H1 (cell line): Measurements from ENCODE around the gene ANKRD53. TPM values are rescaled to one million over a fixed set of nuclear protein-coding genes. Genes with fewer than 3 reads are reported as not detected.

Experiments used
- CTCF ChIA-PET: fragments of 300-600 bp; sonication (Branson Sonifier 250); formaldehyde crosslinking; loops from one replicate; lab custom pipeline; 2021; ENCODE audit not compliant: partially characterized antibody; lab: Charles Lee
- POLR2A ChIA-PET: fragments of 300-600 bp; sonication (Branson Sonifier 250); formaldehyde crosslinking; loops from one replicate; lab custom pipeline; 2021; ENCODE audit warnings: inconsistent platforms; ENCODE audit not compliant: partially characterized antibody; lab: Charles Lee
- DNase-seq, 2 experiments: peaks; one replicate each; pipeline versions ENCODE4 v3.0.0 to v3.0.0-alpha.2; 2010 to 2022; ENCODE audit warnings: low spot score in 2 of 2, low read depth in 1 of 2, mixed read lengths in 1 of 2
- FAIRE-seq: peaks from 2 replicates; lab custom pipeline; 2011; peaks lifted over from hg19 to GRCh38; lab: Jason Lieb, UNC
- H2AFZ ChIP-seq: 2 replicates; pipeline ENCODE4 v1.8.1; 2012; ENCODE audit warnings: low read length, inconsistent platforms
- H2AK5ac ChIP-seq: 2 replicates; pipeline ENCODE4 v1.6.1; 2013; ENCODE audit warnings: low read depth, low read length
- H2BK120ac ChIP-seq: replicated peaks from 2 replicates; pipeline ENCODE3; 2013; ENCODE audit warnings: low read depth, low read length, inconsistent platforms
- H2BK12ac ChIP-seq: 2 replicates; pipeline ENCODE4 v1.6.1; 2013; ENCODE audit warnings: low read depth, low read length
- H2BK15ac ChIP-seq: 2 replicates; pipeline ENCODE4 v1.6.1; 2013; ENCODE audit warnings: low read length
- H2BK20ac ChIP-seq: 2 replicates; pipeline ENCODE4 v1.6.1; 2013; ENCODE audit warnings: low read length
- H2BK5ac ChIP-seq: 2 replicates; pipeline ENCODE4 v1.6.1; 2013; ENCODE audit warnings: low read depth, low read length
- H3K14ac ChIP-seq: 2 replicates; pipeline ENCODE4 v1.6.1; 2013; ENCODE audit warnings: inconsistent platforms; ENCODE audit not compliant: insufficient read length
- H3K18ac ChIP-seq: 2 replicates; pipeline ENCODE4 v1.6.1; 2013; ENCODE audit warnings: low read length; ENCODE audit errors: extremely low read depth
- H3K23ac ChIP-seq: 2 replicates; pipeline ENCODE4 v1.6.1; 2013; ENCODE audit warnings: inconsistent platforms; ENCODE audit not compliant: insufficient read length
- H3K23me2 ChIP-seq: 2 replicates; pipeline ENCODE4 v1.6.1; 2013; ENCODE audit warnings: low read depth, low read length
- H3K27ac ChIP-seq: 2 replicates; pipeline ENCODE4 v1.6.1; 2011; ENCODE audit warnings: low read depth, low read length, inconsistent platforms
- H3K27me3 ChIP-seq, 4 experiments: replicated peaks in 1 of 4; 1 replicate in 1 of 4; 2 replicates in 3 of 4; pipeline versions ENCODE4 v1.6.1 to v1.8.1; 2011 to 2013; ENCODE audit warnings: low read length in 3 of 4, mild to moderate bottlenecking in 3 of 4, inconsistent platforms in 2 of 4, mixed read lengths in 2 of 4, moderate library complexity in 1 of 4; ENCODE audit not compliant: control insufficient read depth in 3 of 4, insufficient read depth in 3 of 4; ENCODE audit errors: extremely low read depth in 1 of 4
- H3K36me3 ChIP-seq, 4 experiments: 2 replicates each; pipeline versions ENCODE4 v1.6.1 to v1.8.1; 2011 to 2013; ENCODE audit warnings: mild to moderate bottlenecking in 4 of 4, low read length in 3 of 4, moderate library complexity in 2 of 4, control low read depth in 1 of 4, inconsistent platforms in 1 of 4; ENCODE audit not compliant: insufficient read depth in 4 of 4, control insufficient read depth in 2 of 4
- H3K4ac ChIP-seq: replicated peaks from 2 replicates; pipeline ENCODE3; 2013; ENCODE audit warnings: low read length, low read depth, mixed read lengths, inconsistent platforms; ENCODE audit not compliant: insufficient read length
- H3K4me1 ChIP-seq, 4 experiments: replicated peaks in 1 of 4; 1 replicate in 1 of 4; 2 replicates in 3 of 4; pipeline versions ENCODE4 v1.6.1 to v1.8.1; 2011 to 2013; ENCODE audit warnings: low read length in 3 of 4, inconsistent platforms in 2 of 4, mixed read lengths in 1 of 4; ENCODE audit not compliant: insufficient read depth in 4 of 4, control insufficient read depth in 3 of 4
- H3K4me2 ChIP-seq, 2 experiments: 2 replicates each; pipeline versions ENCODE4 v1.6.1 to v1.8.1; 2011 to 2013; ENCODE audit warnings: low read depth in 2 of 2, low read length in 2 of 2, control low read depth in 1 of 2, inconsistent platforms in 1 of 2, mild to moderate bottlenecking in 1 of 2; ENCODE audit not compliant: insufficient read depth in 1 of 2
- H3K4me3 ChIP-seq, 4 experiments: fragments of 200-600, 300-600 bp in 1 of 4; sonication (generic), shearing (Covaris generic), sonication (Bioruptor Twin) in 1 of 4; 2 replicates each; pipeline versions ENCODE4 v1.5.1 to v1.8.1; 2011 to 2016; ENCODE audit warnings: low read length in 4 of 4, low read depth in 3 of 4, control low read depth in 2 of 4, inconsistent platforms in 2 of 4, mild to moderate bottlenecking in 2 of 4, mixed read lengths in 1 of 4, moderate library complexity in 1 of 4; ENCODE audit not compliant: insufficient read depth in 2 of 4; ENCODE audit errors: extremely low read depth in 1 of 4
- H3K56ac ChIP-seq: replicated peaks from 2 replicates; pipeline ENCODE3; 2013; ENCODE audit warnings: low read depth, mild to moderate bottlenecking, mixed read lengths, low read length, inconsistent platforms; ENCODE audit not compliant: insufficient read length
- H3K79me1 ChIP-seq: 2 replicates; pipeline ENCODE4 v1.6.1; 2013; ENCODE audit warnings: low read depth, low read length, control low read depth
- H3K79me2 ChIP-seq, 2 experiments: 2 replicates each; pipeline versions ENCODE4 v1.6.1 to v1.8.1; 2012 to 2013; ENCODE audit warnings: low read length in 2 of 2, mild to moderate bottlenecking in 2 of 2, inconsistent platforms in 1 of 2; ENCODE audit not compliant: insufficient read depth in 2 of 2, control insufficient read depth in 1 of 2
- H3K9ac ChIP-seq, 4 experiments: replicated peaks in 1 of 4; 1 replicate in 1 of 4; 2 replicates in 3 of 4; pipeline versions ENCODE4 v1.6.1 to v1.8.1; 2011 to 2013; ENCODE audit warnings: low read depth in 3 of 4, low read length in 3 of 4, control low read depth in 2 of 4, mild to moderate bottlenecking in 2 of 4, moderate library complexity in 2 of 4, inconsistent platforms in 1 of 4; ENCODE audit errors: extremely low read depth in 1 of 4
- H3K9me3 ChIP-seq, 2 experiments: 2 replicates each; pipeline versions ENCODE4 v1.6.1 to v1.8.1; 2012 to 2013; ENCODE audit warnings: mild to moderate bottlenecking in 2 of 2, moderate library complexity in 2 of 2, control low read depth in 1 of 2, inconsistent platforms in 1 of 2, low read depth in 1 of 2, low read length in 1 of 2, mixed read lengths in 1 of 2; ENCODE audit not compliant: insufficient read depth in 2 of 2
- H4K20me1 ChIP-seq, 2 experiments: replicated peaks in 1 of 2; 2 replicates each; pipeline versions ENCODE3 to v1.8.1; 2011 to 2013; ENCODE audit warnings: inconsistent platforms in 2 of 2, low read length in 2 of 2, mild to moderate bottlenecking in 1 of 2; ENCODE audit not compliant: insufficient read depth in 2 of 2, control insufficient read depth in 1 of 2
- H4K5ac ChIP-seq: 2 replicates; pipeline ENCODE4 v1.6.1; 2013; ENCODE audit warnings: low read length, low read depth, mixed read lengths, inconsistent platforms; ENCODE audit not compliant: insufficient read length
- H4K8ac ChIP-seq: 2 replicates; pipeline ENCODE4 v1.8.0; 2013; ENCODE audit warnings: mild to moderate bottlenecking, moderate library complexity, low read length, inconsistent platforms; ENCODE audit not compliant: insufficient read depth; ENCODE audit errors: extremely low read depth
- H4K91ac ChIP-seq: replicated peaks from 2 replicates; pipeline ENCODE3; 2013; ENCODE audit warnings: low read length, mixed read lengths, inconsistent platforms; ENCODE audit not compliant: insufficient read length
- KDM1A ChIP-seq: fragments of 200-600, 300-600 bp; sonication (generic); IDR thresholded peaks from 2 replicates; pipeline ENCODE4 v1.7.1; 2016; ENCODE audit warnings: mild to moderate bottlenecking, low read length, borderline replicate concordance
- KDM4A ChIP-seq: IDR thresholded peaks from one replicate; pipeline ENCODE4 v1.7.1; 2012; ENCODE audit warnings: low read depth, mild to moderate bottlenecking, moderate library complexity, low read length, inconsistent platforms; ENCODE audit not compliant: severe bottlenecking
- MAX ChIP-seq: IDR thresholded peaks from 2 replicates; pipeline ENCODE4 v1.6.1; 2012; ENCODE audit warnings: inconsistent platforms
- NRF1 ChIP-seq: IDR thresholded peaks from 2 replicates; pipeline ENCODE4 v1.6.1; 2011; ENCODE audit warnings: mild to moderate bottlenecking, low read depth, low read length, improper control_type of control experiment
- SP1 ChIP-seq: IDR thresholded peaks from 2 replicates; pipeline ENCODE4 v1.6.1; 2011; ENCODE audit warnings: low read depth, low read length
- TBP ChIP-seq: IDR thresholded peaks from 2 replicates; pipeline ENCODE4 v1.6.1; 2011; ENCODE audit warnings: low read depth, low read length, improper control_type of control experiment
- WGBS, 2 experiments: shearing (Covaris generic) in 1 of 2; methylation state at CpG; one replicate each; pipeline versions ENCODE4 v1.1.6 to v1.1.7; 2013 to 2015; ENCODE audit warnings: low lambda C conversion rate in 2 of 2, mixed read lengths in 2 of 2, inconsistent platforms in 1 of 2, low coverage in 1 of 2, missing lambda C conversion rate in 1 of 2; ENCODE audit not compliant: insufficient replicate concordance in 2 of 2, insufficient coverage in 1 of 2, insufficient read length in 1 of 2; ENCODE audit errors: extremely low coverage in 1 of 2, missing lambda C conversion rate in 1 of 2; 5-methylcytosine and 5-hydroxymethylcytosine counted together
- long read RNA-seq, 2 experiments: library from RNA in 1 of 2; library from capped mRNA in 1 of 2; stranded (forward); transcript quantifications; one replicate each; pipeline ENCODE4 v2.0.0, GENCODE V29; 2021; ENCODE audit warnings: inconsistent platforms in 1 of 2
- polyA minus RNA-seq, 3 experiments: library from RNA; depleted of rRNA, polyadenylated mRNA; stranded (reverse); fragments of >200 nt; gene quantifications; 1 replicate in 2 of 3; 2 replicates in 1 of 3; pipeline ENCODE4 v1.2.3, GENCODE V29; 2011
- polyA plus RNA-seq, 7 experiments: library from polyadenylated mRNA; depleted of rRNA in 3 of 7; stranded (reverse) in 5 of 7; unstranded in 2 of 7; fragments of >200 nt in 5 of 7; fragments of 200-250 nt in 2 of 7; gene quantifications; 1 replicate in 5 of 7; 2 replicates in 1 of 7; 4 replicates in 1 of 7; pipeline versions ENCODE4 v1.2.1 to v1.2.3, GENCODE V29; 2011 to 2013; ENCODE audit warnings: missing spikeins in 2 of 7, mixed read lengths in 2 of 7
- total RNA-seq: library from RNA; stranded (reverse); fragmentation: NEBNext Ultra II Directional; extraction: Animal tissue kit (Norgen Biotek cat#: 25700); gene quantifications from 2 replicates; pipeline ENCODE4 v1.2.1, GENCODE V29; 2021

The ANKRD53 gene
- total RNA-seq, result 0.39 and 0.55 TPM in 2 replicates
- polyA plus RNA-seq (2011; rRNA removed), result 0.53 and 0.70 TPM in 2 replicates
- 0.27 TPM for polyA plus RNA-seq (2011; cell fraction: cytosol; rRNA removed)
- polyA plus RNA-seq (2011; cell fraction: nucleus; rRNA removed), result 0.64 TPM
- 0.49 to 0.90 TPM (median 0.61 TPM) in 4 replicates for polyA plus RNA-seq (2012, experiment 1 of 2)
- 0.39 TPM for polyA plus RNA-seq (2012, experiment 2 of 2)
- polyA plus RNA-seq (2013, experiment 1 of 2), result 0.77 TPM
- 0.75 TPM for polyA plus RNA-seq (2013, experiment 2 of 2)
- 0.47 and 0.61 TPM in 2 replicates for polyA minus RNA-seq (2011; rRNA and poly(A)+ RNA removed)
- not detected for polyA minus RNA-seq (2011; cell fraction: cytosol; rRNA and poly(A)+ RNA removed)
- 2.1 TPM for polyA minus RNA-seq (2011; cell fraction: nucleus; rRNA and poly(A)+ RNA removed)
- long read RNA-seq, experiment 1, result 0 reads
- long read RNA-seq, experiment 2, result 0 reads

GRCh38 chr2:70978341-70979179, at the start of gene ANKRD53:
TSS of gene ANKRD53 (plus strand) at chr2:70978630. CDS start at chr2:70978646, 16 bp downstream.
- FAIRE-seq (no peak), DNase-seq (peak in 1 of 2 experiments; percentile 83)
- H3K4me1 ChIP-seq, result peaks cover 0 to 14% (median 4%) of the 10 kb centered on the region in 4 experiments; a peak in 6 of 7 replicates
- no peak within 1 kb of the TSS for H3K14ac ChIP-seq
- no peak within 1 kb of the TSS for H2AK5ac ChIP-seq
- peak within 1 kb of the TSS; percentile 56 to 72 (median 66) for H3K4me3 ChIP-seq
- CTCF ChIA-PET, result interaction anchor here (0.6 to 3.8 kb wide), 13 partner anchors 10 to 154 kb away, joined by 3 to 32 read pairs (median 4); no protein-coding TSS in a partner anchor
- no peaks in the 10 kb centered on the region for H3K9me3 ChIP-seq
- peak within 1 kb of the TSS in 1 of 4 experiments; percentile 61; a peak in 1 of 7 replicates for H3K9ac ChIP-seq
- H2BK5ac ChIP-seq, result no peak within 1 kb of the TSS
- H3K27ac ChIP-seq, result no peak within 1 kb of the TSS
- no peaks in the 10 kb centered on the region for H3K79me2 ChIP-seq
- POLR2A ChIA-PET, result no interaction called here
- TF ChIP-seq TBP (peak; percentile 23; the same call in 1 of the 2 replicates), KDM1A (no peak), NRF1 (no peak), SP1 (no peak), MAX (0 out of 2 replicates have a peak, but pooled peaks have one; percentile 16), KDM4A (peak; percentile 99)
- TF ChIP-seq, all 59 proteins: peak for 3
- Histone ChIP-seq H2AFZ (peak within 1 kb of the TSS; percentile 70), H3K18ac (peak within 1 kb of the TSS; percentile 24; the same call in 1 of the 2 replicates), H3K36me3 (no peaks in the 10 kb centered on the region), H3K23ac (no peak within 1 kb of the TSS), H2BK15ac (no peak within 1 kb of the TSS), H4K5ac (no peak within 1 kb of the TSS), H2BK20ac (no peak within 1 kb of the TSS), H2BK12ac (peak within 1 kb of the TSS; percentile 95; the same call in 1 of the 2 replicates), H3K27me3 (peaks cover 0 to 27% (median 9%) of the 10 kb centered on the region in 4 experiments; a peak in 5 of 7 replicates), H3K4ac (no peak within 1 kb of the TSS), H4K8ac (no peak within 1 kb of the TSS; the same call in 1 of the 2 replicates), H3K56ac (no peak within 1 kb of the TSS), H4K20me1 (peaks cover 0 to 3% of the 10 kb centered on the region in 2 experiments), H4K91ac (no peak within 1 kb of the TSS), H2BK120ac (no peak within 1 kb of the TSS), H3K4me2 (peak within 1 kb of the TSS; percentile 64 to 79), H3K23me2 (peaks cover 5% of the 10 kb centered on the region; the same call in 1 of the 2 replicates), H3K79me1 (no peaks in the 10 kb centered on the region)
- 3% methylated on average over 36 of the region's 67 CpGs; no CpG with 5 or more reads in 1 of the 2 experiments for WGBS, 2 experiments
